HG03060 (cell line): ENCODE results near the gene COL9A3.

ENCODE experiments used
- ATAC-seq: cut with Tn5 transposase; IDR thresholded peaks from one replicate; pipeline ENCODE4 v1.9.1; 2021; ENCODE audit warnings: low read depth, moderate number of reproducible peaks; ENCODE audit not compliant: unreplicated experiment

COL9A3 gene

DNA sequence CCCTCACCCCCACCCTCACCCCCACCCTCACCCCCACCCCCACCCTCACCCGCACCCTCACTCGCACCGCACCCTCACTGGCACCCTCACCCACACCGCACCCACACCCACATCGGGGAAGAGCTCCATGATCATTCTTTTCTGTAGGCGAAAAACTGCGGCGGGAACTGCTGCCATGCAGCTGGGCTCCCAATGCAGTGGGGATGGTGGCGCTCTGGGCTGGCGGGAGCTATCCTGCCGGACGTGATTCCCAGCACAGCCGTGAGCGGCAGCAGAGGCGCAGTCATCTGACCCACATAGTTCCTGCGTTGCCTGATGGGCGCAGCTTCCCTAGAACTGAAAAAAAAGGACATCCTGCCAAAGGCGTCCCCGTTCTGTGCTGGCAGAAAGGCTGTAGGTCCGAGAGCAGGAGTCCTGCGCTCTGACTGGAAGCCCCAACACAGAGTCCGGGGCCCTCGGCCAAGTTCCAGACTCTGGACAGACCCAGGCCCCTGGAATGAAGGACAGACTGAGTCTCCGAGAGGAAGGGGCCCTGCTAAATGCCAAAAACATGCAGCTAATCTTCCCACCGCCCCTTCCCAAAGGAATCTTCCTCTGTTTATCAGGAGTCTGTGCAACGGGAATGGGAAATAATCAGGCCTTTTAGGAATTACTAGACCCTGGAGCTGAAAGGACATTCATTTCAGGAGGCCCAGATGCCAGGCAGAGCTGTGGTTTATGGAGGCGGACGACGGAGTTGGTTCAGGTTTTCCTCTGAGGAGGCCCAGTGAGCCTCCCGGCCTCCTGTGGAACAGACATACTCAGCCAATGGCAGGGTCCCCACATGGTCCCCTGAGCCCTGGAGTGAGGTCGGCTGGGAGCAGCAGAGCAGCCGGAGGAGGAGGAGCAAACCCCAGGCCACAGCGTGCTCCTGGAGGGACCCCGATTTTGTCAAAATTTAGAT, 58.8 kb downstream of the COL9A3 start:
- no peak for ATAC-seq

DNA sequence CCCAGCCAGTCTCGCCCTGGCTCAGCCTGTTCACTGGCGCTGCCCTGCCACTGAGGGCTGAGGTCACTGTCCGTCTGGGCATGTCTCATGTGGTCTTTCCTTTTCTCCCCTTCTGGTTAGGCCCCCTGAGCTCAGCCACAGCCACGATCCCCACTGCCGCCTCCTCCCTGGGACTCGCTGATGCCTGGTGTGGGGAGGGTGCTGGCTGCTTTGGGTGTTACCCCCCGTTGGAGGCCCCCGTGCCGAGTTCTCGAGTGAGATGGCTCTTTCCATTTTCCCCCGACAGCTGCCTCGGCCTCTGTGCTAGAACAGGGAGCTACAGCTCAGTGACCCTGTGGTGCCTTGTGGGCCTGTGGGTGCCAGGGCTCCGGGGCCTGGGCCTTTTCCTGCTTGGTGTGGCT, 59.7 kb downstream of the COL9A3 start:
- no peak for ATAC-seq

GRCh38 chr20:62876902-62877816, 60.3 kb downstream of the COL9A3 start:
- ATAC-seq, result no peak

GRCh38 chr20:62878244-62879038, 61.6 kb downstream of the COL9A3 start:
- ATAC-seq, result no peak

DNA sequence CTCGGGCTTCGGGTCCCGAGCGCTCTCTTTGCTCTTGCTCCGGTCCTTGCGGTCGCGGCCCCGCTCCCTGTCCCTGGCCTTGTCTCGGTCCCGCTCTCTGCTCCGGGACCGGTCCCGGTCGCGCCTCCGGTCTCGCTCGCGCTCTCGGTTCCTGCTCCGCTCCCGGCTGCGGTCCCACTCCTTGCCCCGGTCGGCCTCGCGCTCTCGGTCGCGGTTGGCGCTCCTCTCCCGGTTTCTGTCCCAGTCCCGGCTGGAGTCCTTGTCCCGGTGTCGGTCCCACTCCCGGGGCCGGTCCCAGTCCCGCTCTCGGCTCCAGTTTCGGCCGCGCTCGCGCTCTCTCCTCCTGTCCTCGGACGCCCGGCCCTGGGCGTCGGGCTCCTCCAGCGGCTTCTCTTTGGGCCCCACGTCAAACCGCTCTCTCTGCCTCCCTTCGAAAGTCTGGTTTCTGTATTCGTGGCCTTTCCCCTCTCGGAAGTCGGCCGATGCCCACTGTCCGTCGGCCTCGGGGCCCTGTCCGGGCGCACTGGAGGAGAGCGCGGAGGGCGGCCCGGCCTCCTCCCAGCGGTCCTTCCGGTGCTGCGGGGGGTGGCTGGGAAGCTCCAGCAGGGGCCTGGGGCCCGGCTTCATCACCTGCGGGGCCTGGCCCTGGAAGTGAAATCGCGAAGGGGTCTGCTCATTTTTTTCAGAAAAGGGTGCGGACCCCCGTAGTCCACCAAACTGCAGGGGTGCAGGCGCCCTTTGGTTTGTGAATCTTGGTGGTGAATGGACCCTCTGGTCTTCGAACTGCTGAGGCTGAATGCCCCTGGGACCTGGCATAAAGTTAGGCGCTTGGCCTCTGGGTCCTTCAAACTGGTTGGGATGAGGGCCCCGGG, 62.7 kb downstream of the COL9A3 start:
- ATAC-seq, result no peak

DNA sequence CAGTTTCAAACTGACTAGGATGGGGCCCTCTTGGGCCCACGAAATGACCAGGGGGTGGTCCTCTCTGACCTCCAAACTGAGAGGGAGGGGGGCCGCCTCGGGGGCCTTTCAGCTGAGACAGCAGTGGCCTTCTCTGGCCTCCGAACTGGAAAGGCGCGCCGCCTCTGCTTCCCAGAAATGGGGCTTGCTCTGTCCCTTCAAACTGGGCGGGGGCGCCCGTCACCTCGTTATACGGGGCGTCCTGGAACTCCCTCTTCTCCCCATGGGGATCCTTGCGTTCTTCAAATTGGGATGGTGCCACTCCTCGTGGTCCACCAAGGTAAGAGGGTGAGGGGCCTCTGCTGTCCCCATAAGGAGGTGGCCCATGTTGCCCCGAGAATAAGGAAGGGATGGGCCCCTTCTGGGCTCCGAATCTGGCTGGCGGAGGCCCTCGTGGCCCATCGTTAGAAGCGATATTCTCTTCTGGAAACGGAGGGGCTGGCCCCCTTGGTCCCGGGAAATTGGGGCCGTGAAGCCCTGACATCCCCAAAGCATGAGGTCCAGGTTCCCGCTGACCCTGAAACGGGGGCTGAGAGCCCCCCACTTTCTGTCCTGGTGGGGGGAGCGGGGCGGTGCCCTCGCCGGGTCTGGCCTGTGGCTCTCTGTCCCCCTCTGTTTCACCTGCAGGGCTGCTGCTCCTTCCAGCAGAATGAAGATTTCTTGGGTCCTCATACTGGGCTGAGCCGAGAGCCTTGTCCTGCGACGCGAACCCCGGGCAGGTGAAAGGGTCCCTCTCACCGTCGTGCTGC, 63.5 kb downstream of the COL9A3 start:
- no peak for ATAC-seq

- ATAC-seq, result no peak
Observed at GRCh38 chr20:62880935-62881661, 64.2 kb downstream of the COL9A3 start.

DNA sequence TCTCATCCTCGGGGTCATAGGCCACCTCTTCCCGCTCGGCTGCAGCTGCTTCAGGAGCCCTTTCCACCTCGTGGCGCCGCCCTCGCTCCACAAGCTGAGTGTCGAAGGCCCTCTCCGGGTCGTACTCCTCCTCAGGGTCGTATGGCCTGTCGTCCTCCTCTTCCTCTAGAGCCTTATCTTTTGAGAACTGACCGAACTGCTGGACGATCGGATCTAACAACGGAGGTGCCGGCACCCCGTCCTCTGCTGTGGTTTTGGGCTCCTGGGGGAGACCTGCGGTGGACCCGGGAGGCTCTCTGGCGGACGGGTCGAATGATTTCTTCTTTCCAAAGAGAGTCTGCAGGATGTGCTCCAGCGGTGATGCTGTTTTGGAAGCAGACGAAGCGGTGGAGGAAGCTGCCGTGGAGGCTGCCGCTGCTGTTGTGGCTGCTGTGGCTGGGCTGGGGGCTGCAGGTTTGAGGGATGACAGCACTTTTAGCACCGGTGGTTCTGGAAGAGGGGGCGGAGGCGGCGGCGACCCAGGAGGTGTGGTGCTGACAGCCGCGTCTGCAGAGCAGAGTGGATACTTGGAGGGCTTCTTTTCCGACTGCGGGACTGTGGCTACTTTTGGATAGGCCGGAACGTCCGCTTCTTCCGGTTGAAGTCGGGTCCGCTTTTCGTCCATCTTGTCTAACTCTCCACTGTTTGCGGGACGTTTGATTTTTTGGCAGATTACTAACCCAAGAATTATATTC, 65.0 kb downstream of the COL9A3 start:
- no peak for ATAC-seq

DNA sequence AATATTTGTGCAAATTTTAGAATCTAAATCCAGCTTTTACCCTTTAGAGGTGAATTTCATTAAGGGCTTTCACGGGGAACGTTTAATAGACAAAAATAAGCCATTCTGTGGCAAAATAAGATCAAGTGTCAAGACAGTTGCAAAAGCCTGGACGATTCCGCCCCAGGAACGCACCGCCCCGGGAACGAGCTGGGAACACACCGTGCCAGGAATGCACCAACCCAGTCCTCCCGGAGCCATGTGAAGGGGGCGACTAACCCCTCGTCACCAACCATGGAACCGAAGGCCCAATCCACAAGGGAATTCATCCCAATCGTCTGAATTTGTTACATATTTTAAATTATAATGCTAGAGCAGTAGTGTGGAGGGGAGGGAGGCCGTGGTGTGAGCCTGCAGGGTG, 65.6 kb downstream of the COL9A3 start:
- ATAC-seq, result no peak

GRCh38 chr20:62884556-62884955, 67.7 kb downstream of the COL9A3 start:
- ATAC-seq, result no peak

DNA sequence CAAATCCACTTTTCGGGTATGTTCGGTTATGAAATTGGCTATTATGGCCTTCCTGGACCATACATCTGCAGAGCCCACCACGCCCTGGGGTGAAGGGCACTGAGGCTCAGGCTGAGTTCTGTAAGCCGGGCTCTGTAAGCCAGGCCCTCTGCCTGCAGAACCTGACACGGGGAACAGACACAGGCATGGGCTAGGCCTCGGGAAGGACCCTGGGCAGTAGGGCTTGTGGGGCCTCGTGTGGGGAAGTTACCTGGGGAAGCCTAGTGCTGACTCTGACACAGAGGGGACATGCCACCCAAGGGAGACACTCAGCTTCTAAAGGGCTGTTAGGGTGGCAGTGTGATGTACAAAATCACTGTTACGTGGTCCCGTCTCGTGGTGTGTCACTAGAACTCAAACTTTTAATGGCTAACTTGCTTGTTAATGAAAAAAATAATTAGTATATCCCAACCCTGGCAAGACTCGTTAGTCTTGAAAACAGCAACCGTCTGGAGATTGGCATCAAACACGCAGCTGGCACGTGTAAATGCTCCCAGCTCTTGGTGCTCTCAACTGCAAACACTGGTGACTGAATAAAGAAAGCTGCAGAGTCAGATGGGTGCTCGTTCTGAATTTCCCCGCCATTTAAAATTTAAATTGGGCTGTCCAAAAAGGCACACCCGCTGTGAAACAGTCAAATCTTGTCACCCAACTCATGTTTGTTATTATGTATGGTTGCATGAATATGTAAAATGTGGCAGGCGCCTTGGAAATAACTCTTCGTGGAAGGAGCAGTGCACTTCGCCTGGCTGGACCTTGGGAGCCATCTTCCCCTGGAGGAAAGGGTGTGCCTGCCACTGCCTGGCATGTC, 68.4 kb downstream of the COL9A3 start:
- ATAC-seq, result no peak

- no peak for ATAC-seq
Observed at GRCh38 chr20:62885896-62886708, 69.3 kb downstream of the COL9A3 start.

DNA sequence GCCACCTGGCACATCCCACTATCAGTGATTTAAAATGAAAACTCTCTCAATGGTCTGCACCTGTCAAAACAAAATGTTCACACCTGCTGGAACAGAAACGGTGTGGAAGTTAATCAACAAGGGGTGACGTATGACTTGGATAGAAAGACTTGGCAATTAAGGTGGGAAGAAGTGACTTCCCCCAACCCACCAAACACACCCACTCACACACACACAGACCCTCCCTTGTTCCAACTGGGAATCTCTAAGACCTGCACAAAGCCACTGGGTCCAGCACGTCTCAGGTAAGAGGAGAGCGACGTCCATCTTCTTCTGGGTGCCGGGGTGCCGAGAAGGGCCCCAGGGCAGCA, 69.8 kb downstream of the COL9A3 start:
- no peak for ATAC-seq

DNA sequence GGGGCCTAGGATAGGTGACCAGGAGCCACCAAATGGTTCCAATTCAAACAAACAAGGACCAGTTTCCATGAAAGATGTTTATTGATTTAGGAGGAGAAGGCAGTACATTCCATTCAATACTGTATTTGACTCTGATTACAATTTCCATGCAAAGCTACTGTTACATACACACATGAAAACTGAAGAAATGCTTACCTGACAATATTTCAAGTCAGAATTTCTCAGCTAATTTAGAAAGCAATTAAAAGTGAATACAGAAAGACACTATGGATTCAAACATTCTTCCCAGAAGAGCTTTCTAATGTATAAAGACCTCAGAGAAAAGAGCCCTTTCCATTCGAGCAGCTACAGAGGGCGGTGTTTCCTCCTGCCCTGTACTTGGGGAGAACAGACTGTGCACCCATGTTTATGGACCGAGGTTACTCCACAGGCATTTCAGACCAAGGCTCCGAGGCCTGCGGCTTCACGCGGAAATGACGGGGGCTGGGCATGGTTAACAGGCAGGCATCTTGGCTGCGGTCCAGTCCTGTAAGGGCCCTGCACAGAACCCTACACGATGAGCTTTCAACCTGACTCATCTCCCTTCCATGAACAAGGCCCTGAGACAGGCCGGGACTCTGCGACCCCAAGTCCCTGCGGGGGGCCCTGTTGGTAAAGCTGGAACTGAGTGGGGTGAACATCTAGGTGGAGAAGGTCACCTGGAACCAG, 70.5 kb downstream of the COL9A3 start:
- ATAC-seq, result no peak

- ATAC-seq, result no peak
Observed at GRCh38 chr20:62887860-62888239, 71.0 kb downstream of the COL9A3 start.
